ENCODE data around the gene PRSS36. TPM values are rescaled to one million over a fixed set of nuclear protein-coding genes. Genes with fewer than 3 reads are reported as not detected.

PRSS36 gene
- 1.1 TPM in 1 of 2 replicates, not detected in the other for total RNA-seq (2011; cell fraction: chromatin; rRNA removed; ENCODE audit: low replicate concordance)
- total RNA-seq (2011; cell fraction: nucleolus; rRNA removed) = 0.67 and 0.92 TPM in 2 replicates
- total RNA-seq (2011; cell fraction: nucleoplasm; rRNA removed) = 0.44 TPM in 1 of 2 replicates, not detected in the other
- 0.82 and 1.2 TPM in 2 replicates for total RNA-seq (2014; rRNA removed)
- 0.38 TPM in 1 of 2 replicates, not detected in the other for total RNA-seq (2014; rRNA removed; fragmentation: Illumina TruSeq; extraction: Trizol)
- 0.36 and 0.68 TPM in 2 replicates for total RNA-seq (2015; rRNA removed; fragmentation: Illumina TruSeq; extraction: Trizol)
- 0.56 and 1.1 TPM in 2 replicates for total RNA-seq (2021)
- 0.54 and 0.85 TPM in 2 replicates for polyA plus RNA-seq (2011; rRNA removed)
- polyA plus RNA-seq (2011; cell fraction: cytosol; rRNA removed) = 1.4 and 2.6 TPM in 2 replicates
- 1.1 and 1.4 TPM in 2 replicates for polyA plus RNA-seq (2011; cell fraction: nucleus; rRNA removed)
- 0.33 and 0.65 TPM in 2 replicates for polyA plus RNA-seq (2012)
- 0.57 and 0.68 TPM in 2 replicates for polyA plus RNA-seq (2014; fragmentation: Illumina TruSeq; extraction: Trizol)
- under 1 TPM in 1 of 2 experiments, not detected in 1; 0.22 TPM for polyA plus RNA-seq (2014; fragmentation: Nextera tagmentation; extraction: Ambion mirVana)
- polyA plus RNA-seq (2014; rRNA removed) = 0.09 and 0.45 TPM in 2 replicates
- 0.46 and 0.72 TPM in 2 replicates for polyA minus RNA-seq (2011; rRNA and poly(A)+ RNA removed)
- polyA minus RNA-seq (2011; cell fraction: cytosol; rRNA and poly(A)+ RNA removed) = 0.95 and 1.4 TPM in 2 replicates
- polyA minus RNA-seq (2011; cell fraction: nucleus; rRNA and poly(A)+ RNA removed) = 0.67 and 0.78 TPM in 2 replicates
- Bru-seq, nascent RNA = percentile 33 among the genes with signal in this experiment
- BruChase-seq, experiment 1, labeled RNA remaining after a 2-hour chase = percentile 21 among the genes with signal in this experiment
- percentile 23 among the genes with signal in this experiment for BruChase-seq, experiment 2, labeled RNA remaining after a 6-hour chase
- long read RNA-seq, experiment 1, partial matches to known transcripts = 0 of 1 reads
- long read RNA-seq, experiment 1, other reads (novel, unspliced or antisense) = 1 of 1 reads
- long read RNA-seq, experiment 2 = 0 reads
- long read RNA-seq, experiment 3 = 0 reads

DNA sequence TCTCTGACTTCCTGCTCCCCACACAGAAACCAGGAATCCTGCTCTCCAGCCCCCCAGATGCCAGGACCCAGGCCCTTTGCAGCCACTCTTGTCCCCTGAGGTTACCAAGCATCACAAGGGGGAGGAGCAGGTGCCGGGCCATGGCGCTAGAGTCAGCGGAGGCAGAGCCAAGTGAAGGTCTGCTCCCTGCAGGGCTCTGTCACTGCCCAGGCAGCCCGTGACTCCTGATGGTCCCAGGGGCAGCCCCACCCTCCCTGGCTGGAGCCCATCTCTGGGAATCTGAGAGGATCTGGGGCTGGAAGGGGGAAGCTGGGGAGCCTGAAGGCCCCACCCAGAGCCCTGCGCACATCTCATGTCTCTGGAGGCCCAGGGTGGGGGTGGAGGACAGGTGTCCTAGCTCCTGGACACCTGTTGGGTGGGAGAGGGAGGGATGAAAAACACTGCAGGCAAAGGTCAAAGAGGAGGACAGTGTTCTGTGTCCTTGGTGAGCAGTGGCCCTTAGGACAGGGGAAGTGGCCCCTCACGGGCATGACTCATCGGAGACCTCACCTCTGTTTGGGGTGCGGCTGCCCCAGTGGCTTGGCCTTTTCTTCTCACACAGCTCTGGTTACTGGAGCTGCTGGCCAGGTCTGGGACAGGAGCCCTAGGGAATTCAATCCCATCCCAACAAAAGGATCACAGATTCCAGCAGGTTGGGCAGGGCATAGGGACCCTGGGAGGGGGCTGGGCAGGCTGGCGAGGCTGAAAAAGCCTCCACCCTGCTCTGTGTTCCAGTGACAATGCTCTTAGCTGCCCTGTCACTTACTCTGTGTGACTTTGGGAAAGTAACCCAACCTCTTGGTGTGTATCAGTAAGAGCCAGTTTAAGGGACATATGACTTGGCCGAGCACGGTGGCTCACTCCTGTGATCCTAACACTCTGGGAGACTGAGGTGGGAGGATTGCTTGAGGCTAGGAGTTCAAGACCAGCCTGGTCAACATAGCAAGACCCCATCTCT lies at the start of gene PRSS36:
PRSS36 (minus strand) TSS at position 173 of the 997 bp plus-strand sequence; CDS start at position 142, 31 bp downstream.
- WGBS (ENCODE audit: insufficient coverage, low coverage, missing lambda C conversion rate) = 36% methylated on average over 10 of the region's 11 CpGs
- Histone ChIP-seq H3K27ac (ENCODE audit: extremely low read depth, low read depth, low read length) (no peak within 1 kb of the TSS), H3K36me3 (ENCODE audit: control insufficient read depth, insufficient read depth, low read length) (no peaks in the 10 kb centered on the region), H3K27me3 (ENCODE audit: control insufficient read depth in 2 of 2, insufficient read depth in 2 of 2, low read length in 2 of 2) (peaks cover 15 to 21% of the 10 kb centered on the region in 2 experiments; a peak in 4 of 5 replicates), H3K9me1 (ENCODE audit: control insufficient read depth, insufficient read depth, low read length) (no peaks in the 10 kb centered on the region), H3K4me3 (no peak within 1 kb of the TSS), H2AFZ (ENCODE audit: low read depth, low read length) (no peak within 1 kb of the TSS), H3K9me3 (replicated peaks; ENCODE audit: control insufficient read depth, insufficient read depth, low read depth, low read length) (no peaks in the 10 kb centered on the region), H3K9ac (ENCODE audit: insufficient read depth in 1 of 2, low read depth in 2 of 2, low read length in 2 of 2) (peak within 1 kb of the TSS in 1 of 2 experiments; percentile 81; a peak in 2 of 4 replicates), H3K79me2 (ENCODE audit: control insufficient read depth, insufficient read depth, low read length) (no peaks in the 10 kb centered on the region), H3K4me2 (ENCODE audit: insufficient read depth, low read length) (no peak within 1 kb of the TSS), H3K4me1 (replicated peaks in 1 of 2; ENCODE audit: control insufficient read depth in 2 of 2, insufficient read depth in 2 of 2, low read length in 2 of 2) (peaks cover 0 to 25% of the 10 kb centered on the region in 2 experiments; a peak in 3 of 5 replicates), H4K20me1 (replicated peaks; ENCODE audit: control insufficient read depth, insufficient read depth, low read length) (no peaks in the 10 kb centered on the region; the same call in 1 of the 2 replicates)
- ChIA-PET POLR2A (interaction anchor here (0.8 to 2.3 kb wide), 3 partner anchors 9 to 302 kb away, joined by 3 to 9 read pairs (median 9); partner anchors contain the start of gene FUS), CTCF (ENCODE audit: low intra/inter-chr PET ratio) (no interaction called here)
- intact Hi-C loops (cut with micrococcal nuclease) = loop anchor here (10.0 kb wide), 1 partner anchor 165 kb away; the partner anchor contains the start of gene HSD3B7
- DNase-seq (ENCODE audit: extremely low read depth in 1 of 4, low spot score in 3 of 4) = peak in 1 of 4 experiments; percentile 32
- in situ Hi-C loops (cut with MboI) = no loop called here
- FAIRE-seq = no peak
- 0 out of 3 replicates have a peak, but pooled peaks have one; percentile 5 for ATAC-seq
- BruUV-seq (replicated peaks) = no TSS peak
- peak; percentile 85 for TF ChIP-seq ZBTB33 (CRISPR knock-in tag; IDR thresholded peaks at IDR 0.05)
- peak; percentile 55; the same call in 1 of the 2 replicates for TF ChIP-seq JUND (IDR thresholded peaks at IDR 0.05; ENCODE audit: borderline replicate concordance, low read depth, low read length)
- peak; percentile 43; the same call in 1 of the 3 replicates for TF ChIP-seq JUND (tag; IDR thresholded peaks at IDR 0.05; ENCODE audit: borderline replicate concordance, low read depth, low read length)
- TF ChIP-seq ATF3 (IDR thresholded peaks at IDR 0.05) = peak; percentile 67
- no peak for TF ChIP-seq ATF3 (CRISPR knock-in tag; conservative IDR thresholded peaks at IDR 0.05)
- TF ChIP-seq ZNF121 (CRISPR knock-in tag; conservative IDR thresholded peaks at IDR 0.05) = 0 out of 2 replicates have a peak, but pooled peaks have one; percentile 9
- TF ChIP-seq, protein P1, sequence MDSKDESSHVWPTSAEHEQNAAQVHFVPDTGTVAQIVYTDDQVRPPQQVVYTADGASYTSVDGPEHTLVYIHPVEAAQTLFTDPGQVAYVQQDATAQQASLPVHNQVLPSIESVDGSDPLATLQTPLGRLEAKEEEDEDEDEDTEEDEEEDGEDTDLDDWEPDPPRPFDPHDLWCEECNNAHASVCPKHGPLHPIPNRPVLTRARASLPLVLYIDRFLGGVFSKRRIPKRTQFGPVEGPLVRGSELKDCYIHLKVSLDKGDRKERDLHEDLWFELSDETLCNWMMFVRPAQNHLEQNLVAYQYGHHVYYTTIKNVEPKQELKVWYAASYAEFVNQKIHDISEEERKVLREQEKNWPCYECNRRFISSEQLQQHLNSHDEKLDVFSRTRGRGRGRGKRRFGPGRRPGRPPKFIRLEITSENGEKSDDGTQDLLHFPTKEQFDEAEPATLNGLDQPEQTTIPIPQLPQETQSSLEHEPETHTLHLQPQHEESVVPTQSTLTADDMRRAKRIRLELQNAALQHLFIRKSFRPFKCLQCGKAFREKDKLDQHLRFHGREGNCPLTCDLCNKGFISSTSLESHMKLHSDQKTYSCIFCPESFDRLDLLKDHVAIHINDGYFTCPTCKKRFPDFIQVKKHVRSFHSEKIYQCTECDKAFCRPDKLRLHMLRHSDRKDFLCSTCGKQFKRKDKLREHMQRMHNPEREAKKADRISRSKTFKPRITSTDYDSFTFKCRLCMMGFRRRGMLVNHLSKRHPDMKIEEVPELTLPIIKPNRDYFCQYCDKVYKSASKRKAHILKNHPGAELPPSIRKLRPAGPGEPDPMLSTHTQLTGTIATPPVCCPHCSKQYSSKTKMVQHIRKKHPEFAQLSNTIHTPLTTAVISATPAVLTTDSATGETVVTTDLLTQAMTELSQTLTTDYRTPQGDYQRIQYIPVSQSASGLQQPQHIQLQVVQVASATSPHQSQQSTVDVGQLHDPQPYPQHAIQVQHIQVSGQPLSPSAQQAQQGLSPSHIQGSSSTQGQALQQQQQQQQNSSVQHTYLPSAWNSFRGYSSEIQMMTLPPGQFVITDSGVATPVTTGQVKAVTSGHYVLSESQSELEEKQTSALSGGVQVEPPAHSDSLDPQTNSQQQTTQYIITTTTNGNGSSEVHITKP (IDR thresholded peaks at IDR 0.05; ENCODE audit: partially characterized antibody) = peak; percentile 22
- no peak for TF ChIP-seq ZNF830 (CRISPR knock-in tag; IDR thresholded peaks at IDR 0.05)

Data from K562 (cell line).